PFSK-1 (cell line): Measurements from ENCODE around the gene MGAT5.

Experiments used
- REST ChIP-seq, 2 experiments: IDR thresholded peaks; 2 replicates each; pipeline versions ENCODE4 v1.6.1 to v1.8.0; 2011 to 2012; ENCODE audit warnings: low read depth in 2 of 2, low read length in 2 of 2, control low read depth in 1 of 2, inconsistent platforms in 1 of 2, mild to moderate bottlenecking in 1 of 2, moderate library complexity in 1 of 2; ENCODE audit not compliant: insufficient read depth in 1 of 2
- SIN3A ChIP-seq: IDR thresholded peaks from 2 replicates; pipeline ENCODE4 v1.6.1; 2012; ENCODE audit warnings: mild to moderate bottlenecking, low read length, moderate library complexity, borderline replicate concordance; ENCODE audit not compliant: insufficient read depth

DNA sequence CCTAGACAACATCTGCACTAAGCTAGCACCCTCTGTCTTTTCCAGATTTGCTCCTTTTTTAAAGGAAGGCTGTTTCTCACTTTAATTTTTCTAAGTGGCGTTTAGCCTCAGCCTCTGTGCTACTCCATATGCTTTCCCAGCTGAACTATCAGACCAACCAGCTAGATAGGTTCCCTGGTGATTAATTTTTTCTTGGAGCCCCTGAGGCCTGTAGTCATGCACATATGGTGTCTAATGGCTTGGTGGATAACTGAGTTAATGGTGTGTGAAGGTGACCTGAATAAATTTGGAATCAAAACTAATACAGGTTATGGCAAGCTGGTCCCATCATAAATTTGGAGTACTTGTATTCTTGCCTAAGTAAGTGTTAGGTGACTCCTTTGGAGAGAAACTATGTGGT, 135.5 kb downstream of the MGAT5 start:
- TF ChIP-seq REST (IDR thresholded peaks at IDR 0.05; ENCODE audit: insufficient read depth in 1 of 2, low read depth in 2 of 2, low read length in 2 of 2) (no peak), SIN3A (no peak)
